DND-41 (cell line): ENCODE measurements around the gene CDH23.

ENCODE experiments used
- EZH2 ChIP-seq: IDR thresholded peaks from 3 replicates; pipeline ENCODE4 v1.6.1; 2012; ENCODE audit warnings: borderline replicate concordance, low read depth, mild to moderate bottlenecking, moderate library complexity, low read length, inconsistent platforms; ENCODE audit not compliant: severe bottlenecking
- TF ChIP-seq, protein P1 (sequence below): IDR thresholded peaks from 2 replicates; pipeline ENCODE4 v1.5.1; 2012; ENCODE audit warnings: borderline replicate concordance, low read length, moderate library complexity, mild to moderate bottlenecking; ENCODE audit not compliant: poor library complexity, severe bottlenecking; ENCODE audit errors: extremely low read depth

- TF ChIP-seq, protein P1, sequence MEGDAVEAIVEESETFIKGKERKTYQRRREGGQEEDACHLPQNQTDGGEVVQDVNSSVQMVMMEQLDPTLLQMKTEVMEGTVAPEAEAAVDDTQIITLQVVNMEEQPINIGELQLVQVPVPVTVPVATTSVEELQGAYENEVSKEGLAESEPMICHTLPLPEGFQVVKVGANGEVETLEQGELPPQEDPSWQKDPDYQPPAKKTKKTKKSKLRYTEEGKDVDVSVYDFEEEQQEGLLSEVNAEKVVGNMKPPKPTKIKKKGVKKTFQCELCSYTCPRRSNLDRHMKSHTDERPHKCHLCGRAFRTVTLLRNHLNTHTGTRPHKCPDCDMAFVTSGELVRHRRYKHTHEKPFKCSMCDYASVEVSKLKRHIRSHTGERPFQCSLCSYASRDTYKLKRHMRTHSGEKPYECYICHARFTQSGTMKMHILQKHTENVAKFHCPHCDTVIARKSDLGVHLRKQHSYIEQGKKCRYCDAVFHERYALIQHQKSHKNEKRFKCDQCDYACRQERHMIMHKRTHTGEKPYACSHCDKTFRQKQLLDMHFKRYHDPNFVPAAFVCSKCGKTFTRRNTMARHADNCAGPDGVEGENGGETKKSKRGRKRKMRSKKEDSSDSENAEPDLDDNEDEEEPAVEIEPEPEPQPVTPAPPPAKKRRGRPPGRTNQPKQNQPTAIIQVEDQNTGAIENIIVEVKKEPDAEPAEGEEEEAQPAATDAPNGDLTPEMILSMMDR = no peak
- TF ChIP-seq EZH2 = no peak
These were observed 43.9 kb downstream of the CDH23 start for GRCh38 chr10:71440506-71441035.
